Kidney epithelial cell (primary cell): ENCODE data around the gene STIP1. TPM values are rescaled to one million over a fixed set of nuclear protein-coding genes. Genes with fewer than 3 reads are reported as not detected.

Source experiments
- DNase-seq: peaks from one replicate; pipeline ENCODE4 v3.0.0-alpha.2; 2010; ENCODE audit warnings: low read depth
- H3K27me3 ChIP-seq: 2 replicates; pipeline ENCODE4 v1.6.0; 2011; ENCODE audit warnings: low read length; ENCODE audit not compliant: control insufficient read depth, insufficient read depth
- H3K36me3 ChIP-seq: 2 replicates; pipeline ENCODE4 v1.5.1; 2011; ENCODE audit warnings: low read length; ENCODE audit not compliant: control insufficient read depth, insufficient read depth
- H3K4me3 ChIP-seq: 2 replicates; pipeline ENCODE4 v1.5.1; 2011; ENCODE audit warnings: low read depth, mild to moderate bottlenecking, control low read depth, low read length
- total RNA-seq: library from RNA; depleted of rRNA; stranded (reverse); fragments of >200 nt; gene quantifications from 2 replicates; pipeline ENCODE4 v1.2.3, GENCODE V29; 2015
- TF ChIP-seq, protein P1 (sequence below): IDR thresholded peaks from 2 replicates; pipeline ENCODE4 v1.5.1; 2011; ENCODE audit warnings: mild to moderate bottlenecking, moderate library complexity, low read length, control low read depth, inconsistent platforms; ENCODE audit not compliant: insufficient read depth, poor library complexity, severe bottlenecking

The STIP1 gene
- total RNA-seq, 1 donor from 2014 or later: 138 TPM

DNA sequence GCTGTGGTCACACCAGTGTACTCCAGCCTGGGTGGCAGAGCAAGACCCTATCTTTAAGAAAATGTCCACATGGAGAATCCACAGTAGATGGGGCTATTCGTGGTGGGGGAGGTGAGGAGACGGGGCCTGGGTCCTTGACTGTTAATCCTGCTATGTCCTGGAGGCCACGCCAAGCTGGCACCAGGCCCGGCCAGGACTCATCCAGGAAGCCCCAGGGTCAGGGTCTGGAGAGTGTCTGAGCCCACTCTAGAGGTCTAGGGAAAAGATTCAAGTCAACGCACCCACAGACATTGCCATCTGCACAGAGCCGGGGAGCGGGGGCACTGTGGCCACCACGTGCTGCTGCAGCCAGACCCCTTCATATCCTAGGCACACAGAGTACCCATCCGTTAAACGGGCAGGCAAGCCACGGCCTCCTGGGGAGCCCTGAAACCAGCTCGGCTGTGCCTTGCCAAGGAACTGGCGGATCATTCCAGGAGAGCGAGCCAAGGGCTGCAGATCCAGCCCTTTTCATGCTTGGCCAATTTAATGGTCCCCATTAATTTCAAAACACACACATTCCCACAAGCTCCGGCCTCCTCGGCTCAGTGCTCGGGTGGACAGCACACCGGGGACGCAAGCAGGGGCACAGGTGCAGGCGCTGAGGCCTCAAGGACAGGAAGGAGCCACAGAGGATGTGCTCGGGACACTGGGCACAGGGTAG is 44.7 kb upstream of the STIP1 start:
- Histone ChIP-seq H3K4me3 (no peak overlapping the region), H3K27me3 (peaks cover 38% of the 10 kb centered on the region), H3K36me3 (no peaks in the 10 kb centered on the region)
- peak; percentile 55 for DNase-seq
- TF ChIP-seq, protein P1, sequence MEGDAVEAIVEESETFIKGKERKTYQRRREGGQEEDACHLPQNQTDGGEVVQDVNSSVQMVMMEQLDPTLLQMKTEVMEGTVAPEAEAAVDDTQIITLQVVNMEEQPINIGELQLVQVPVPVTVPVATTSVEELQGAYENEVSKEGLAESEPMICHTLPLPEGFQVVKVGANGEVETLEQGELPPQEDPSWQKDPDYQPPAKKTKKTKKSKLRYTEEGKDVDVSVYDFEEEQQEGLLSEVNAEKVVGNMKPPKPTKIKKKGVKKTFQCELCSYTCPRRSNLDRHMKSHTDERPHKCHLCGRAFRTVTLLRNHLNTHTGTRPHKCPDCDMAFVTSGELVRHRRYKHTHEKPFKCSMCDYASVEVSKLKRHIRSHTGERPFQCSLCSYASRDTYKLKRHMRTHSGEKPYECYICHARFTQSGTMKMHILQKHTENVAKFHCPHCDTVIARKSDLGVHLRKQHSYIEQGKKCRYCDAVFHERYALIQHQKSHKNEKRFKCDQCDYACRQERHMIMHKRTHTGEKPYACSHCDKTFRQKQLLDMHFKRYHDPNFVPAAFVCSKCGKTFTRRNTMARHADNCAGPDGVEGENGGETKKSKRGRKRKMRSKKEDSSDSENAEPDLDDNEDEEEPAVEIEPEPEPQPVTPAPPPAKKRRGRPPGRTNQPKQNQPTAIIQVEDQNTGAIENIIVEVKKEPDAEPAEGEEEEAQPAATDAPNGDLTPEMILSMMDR: no peak

DNA sequence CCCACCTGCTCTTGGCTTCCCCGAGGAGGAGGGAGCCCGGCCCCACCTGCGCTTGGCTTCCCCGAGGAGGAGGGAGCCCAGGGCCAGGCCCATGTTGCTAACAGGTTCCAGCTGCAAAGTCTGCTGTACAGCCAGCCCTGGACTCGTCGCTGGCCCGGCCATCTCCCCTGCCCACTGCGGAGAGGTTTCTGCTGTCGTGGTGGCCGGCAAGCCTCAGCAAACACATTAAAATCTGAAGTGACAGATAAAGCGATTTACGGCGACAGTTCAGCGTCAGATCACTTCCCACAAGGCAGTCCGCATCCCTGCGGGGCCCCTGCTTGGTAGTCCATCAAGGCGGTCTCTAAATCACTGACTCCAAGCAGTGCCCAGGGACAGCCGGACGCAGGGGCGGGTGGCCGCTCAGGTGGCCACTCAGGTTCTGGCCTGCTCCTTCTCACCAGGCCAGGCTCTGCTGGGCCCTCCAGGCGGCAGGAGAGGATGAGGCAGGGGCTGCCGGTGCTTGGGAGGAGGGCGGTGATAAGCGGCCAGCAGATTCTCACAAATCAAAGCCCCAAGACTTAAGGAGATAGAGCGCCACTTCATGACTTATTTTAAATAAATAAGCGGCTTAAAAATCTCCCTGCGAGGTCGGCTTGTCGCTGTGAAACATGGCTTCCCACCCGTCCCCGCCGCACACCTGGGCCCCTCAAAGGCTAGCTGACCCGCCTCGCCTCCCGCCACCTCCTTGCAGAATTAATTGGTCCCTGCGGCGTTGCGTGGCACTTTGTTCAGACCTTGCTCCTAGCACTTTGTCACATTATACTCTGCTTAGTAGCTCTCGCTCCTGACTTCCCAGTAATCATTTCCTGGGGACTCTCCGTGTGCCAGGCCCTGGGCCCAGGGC is 41.1 kb upstream of the STIP1 start:
- no peak overlapping the region for H3K4me3 ChIP-seq
- DNase-seq: no peak
- TF ChIP-seq, protein P1: no peak

DNA sequence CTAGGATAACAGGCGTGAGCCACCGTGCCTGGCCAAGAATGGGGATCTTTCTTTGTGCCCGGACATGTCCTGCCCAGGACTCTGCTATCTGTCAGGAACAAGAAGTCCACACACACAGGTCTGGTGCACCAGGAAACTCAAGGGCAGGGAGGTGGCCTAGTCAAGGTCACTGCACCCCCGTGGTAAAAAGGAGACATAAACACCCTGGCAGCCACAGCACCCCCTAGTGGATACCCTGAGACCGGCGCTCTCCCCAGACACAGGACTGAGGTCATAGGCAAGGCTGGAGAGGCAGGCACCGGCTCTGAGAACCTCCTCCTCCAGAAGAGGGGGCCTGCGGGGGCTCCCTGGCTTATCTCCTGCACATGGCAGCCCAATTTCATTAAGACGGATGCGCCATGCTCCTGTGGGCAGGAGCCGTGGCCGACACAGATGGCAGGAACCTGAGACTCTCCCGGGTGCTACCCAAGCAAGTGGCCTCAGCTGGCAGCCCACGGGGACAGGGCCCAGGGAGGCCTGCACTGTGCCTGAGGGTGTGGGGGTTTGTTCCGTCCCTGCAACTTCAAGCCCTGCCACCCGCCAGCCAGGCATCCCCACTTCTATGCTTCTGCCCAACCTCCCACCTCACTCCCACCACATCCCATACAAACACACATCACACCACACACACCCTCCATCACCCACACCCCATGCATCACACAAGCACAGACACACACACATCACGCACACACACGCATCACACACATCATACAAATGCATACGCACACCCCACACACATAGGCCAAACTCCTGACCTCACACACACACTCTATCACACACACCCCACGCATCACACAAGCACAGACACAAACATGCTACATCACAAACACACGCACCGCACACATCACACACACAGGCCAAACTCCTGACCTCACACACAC is 39.7 kb upstream of the STIP1 start:
- Histone ChIP-seq H3K27me3 (peaks cover 14% of the 10 kb centered on the region), H3K36me3 (no peaks in the 10 kb centered on the region), H3K4me3 (no peak overlapping the region)
- DNase-seq: no peak
- TF ChIP-seq, protein P1: peak; percentile 91

More for the DNA sequence above, 41.1 kb upstream of the STIP1 start:
- H3K27me3 ChIP-seq: peaks cover 19% of the 10 kb centered on the region
- no peaks in the 10 kb centered on the region for H3K36me3 ChIP-seq

DNA sequence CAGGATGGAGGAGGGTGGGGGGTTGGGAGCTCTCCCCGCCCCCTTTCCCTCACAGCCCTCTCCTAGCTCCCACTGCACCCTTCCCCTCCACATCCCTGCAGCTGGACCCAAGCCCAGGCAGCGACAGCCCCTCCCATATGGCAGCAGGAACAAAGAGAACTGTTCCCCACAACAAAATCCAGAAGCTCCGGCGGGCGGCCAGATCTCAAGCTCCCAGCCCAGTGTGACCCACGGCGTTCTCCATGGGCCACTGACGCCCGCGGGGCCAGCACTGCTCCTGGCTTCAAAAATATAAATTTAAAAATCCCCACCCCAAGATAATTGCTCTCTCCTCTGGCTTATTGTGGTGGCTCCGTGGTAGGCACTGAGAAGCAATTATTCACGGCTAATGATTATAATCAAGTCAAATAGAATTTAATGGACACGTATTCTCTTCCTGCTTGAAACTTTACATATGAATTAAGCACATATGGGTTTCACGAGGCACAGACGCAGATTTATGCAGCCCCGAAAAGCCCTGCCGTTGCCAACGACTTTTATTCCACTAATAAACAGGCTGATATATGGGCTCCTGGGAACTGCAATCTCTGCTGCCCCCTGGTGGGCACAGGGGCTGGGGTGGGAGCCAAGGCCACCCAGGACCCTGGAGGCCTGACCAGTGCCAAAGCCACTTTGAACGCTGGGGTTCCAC is 37.6 kb upstream of the STIP1 start:
- H3K27me3 ChIP-seq: peaks cover 12% of the 10 kb centered on the region
- DNase-seq: peak; percentile 12
- H3K4me3 ChIP-seq: no peak overlapping the region
- H3K36me3 ChIP-seq: no peaks in the 10 kb centered on the region
- TF ChIP-seq, protein P1: peak; percentile 97

DNA sequence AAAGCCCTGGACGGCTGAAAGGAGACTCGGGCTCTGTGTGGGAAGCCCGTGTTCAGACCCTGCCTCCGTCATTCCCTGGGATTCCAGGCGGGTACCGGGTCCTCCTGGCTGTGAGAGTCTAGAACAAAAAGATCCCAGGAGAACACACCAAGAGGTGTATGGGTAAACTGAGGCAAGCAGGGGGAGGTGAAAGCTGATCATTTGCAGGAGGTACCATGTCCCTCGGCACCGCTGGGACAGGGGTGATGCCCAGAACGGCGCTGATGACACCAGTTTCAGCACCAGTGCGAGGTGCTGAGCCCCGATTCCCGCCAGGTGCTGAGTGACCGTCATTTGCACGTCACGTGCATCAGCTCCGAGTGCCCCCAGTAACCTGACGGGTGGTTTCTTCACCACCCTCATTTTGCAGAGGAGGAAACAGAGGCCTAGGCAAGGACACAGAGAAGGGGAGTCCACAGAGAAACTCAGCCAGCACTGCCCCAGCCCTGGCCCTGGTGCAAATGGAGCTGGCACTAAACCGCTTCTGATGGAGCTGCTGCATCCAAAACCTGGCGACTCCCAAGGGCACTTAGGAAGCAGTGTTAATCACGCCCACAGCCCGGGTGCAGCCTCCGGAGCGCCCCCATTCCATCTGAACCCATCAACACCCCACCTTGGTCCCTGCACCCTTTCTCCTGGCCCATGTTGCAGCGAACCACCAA is 36.9 kb upstream of the STIP1 start:
- Histone ChIP-seq H3K36me3 (no peaks in the 10 kb centered on the region), H3K4me3 (no peak overlapping the region), H3K27me3 (peaks cover 13% of the 10 kb centered on the region)
- no peak for DNase-seq
- TF ChIP-seq, protein P1: no peak
